Fibroblast of mammary gland (primary cell): ENCODE results near the gene DNAJB13.

Experiments used
- DNase-seq: peaks from one replicate; pipeline ENCODE4 v3.0.0-alpha.2; 2010; ENCODE audit warnings: low read depth
- H3K4me3 ChIP-seq: 2 replicates; pipeline ENCODE4 v1.5.1; 2011; ENCODE audit warnings: low read depth, mild to moderate bottlenecking, low read length, moderate library complexity; ENCODE audit not compliant: control insufficient read depth
- CTCF ChIP-seq: conservative IDR thresholded peaks from 2 replicates; pipeline ENCODE4 v1.5.1; 2011; ENCODE audit warnings: low read depth, low read length, inconsistent platforms; ENCODE audit not compliant: control insufficient read depth, insufficient read depth

The DNAJB13 gene, protein sequence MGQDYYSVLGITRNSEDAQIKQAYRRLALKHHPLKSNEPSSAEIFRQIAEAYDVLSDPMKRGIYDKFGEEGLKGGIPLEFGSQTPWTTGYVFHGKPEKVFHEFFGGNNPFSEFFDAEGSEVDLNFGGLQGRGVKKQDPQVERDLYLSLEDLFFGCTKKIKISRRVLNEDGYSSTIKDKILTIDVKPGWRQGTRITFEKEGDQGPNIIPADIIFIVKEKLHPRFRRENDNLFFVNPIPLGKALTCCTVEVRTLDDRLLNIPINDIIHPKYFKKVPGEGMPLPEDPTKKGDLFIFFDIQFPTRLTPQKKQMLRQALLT

GRCh38 chr11:73950869-73951710 lies at the start of gene DNAJB13:
Gene DNAJB13, plus strand, starts transcription at chr11:73951026. Its CDS starts 44 bp downstream, at chr11:73951070.
- no peak for TF ChIP-seq CTCF
- no peak within 1 kb of the TSS for H3K4me3 ChIP-seq
- peak; percentile 44 for DNase-seq

DNA sequence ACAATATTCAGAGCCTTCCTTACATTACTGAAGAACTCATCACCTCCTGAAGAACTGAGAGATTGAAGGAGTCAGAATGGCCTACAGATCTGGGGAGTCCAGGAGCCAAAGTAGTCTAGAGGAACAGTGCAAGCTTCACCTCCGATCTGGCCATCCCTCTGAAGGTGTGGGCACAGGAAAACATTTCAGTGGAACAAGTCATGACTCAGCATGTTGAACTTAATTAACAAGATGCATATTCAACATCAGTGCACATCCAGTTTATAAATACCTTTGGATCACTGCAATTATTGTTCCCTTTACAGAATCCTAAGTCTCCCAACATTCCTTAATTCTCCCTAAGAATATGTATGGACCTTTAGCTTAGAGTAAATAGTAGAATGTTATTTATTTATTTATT lies 48.5 kb upstream of the DNAJB13 start:
- TF ChIP-seq CTCF = no peak
- no peak for DNase-seq
- H3K4me3 ChIP-seq = no peak overlapping the region

DNA sequence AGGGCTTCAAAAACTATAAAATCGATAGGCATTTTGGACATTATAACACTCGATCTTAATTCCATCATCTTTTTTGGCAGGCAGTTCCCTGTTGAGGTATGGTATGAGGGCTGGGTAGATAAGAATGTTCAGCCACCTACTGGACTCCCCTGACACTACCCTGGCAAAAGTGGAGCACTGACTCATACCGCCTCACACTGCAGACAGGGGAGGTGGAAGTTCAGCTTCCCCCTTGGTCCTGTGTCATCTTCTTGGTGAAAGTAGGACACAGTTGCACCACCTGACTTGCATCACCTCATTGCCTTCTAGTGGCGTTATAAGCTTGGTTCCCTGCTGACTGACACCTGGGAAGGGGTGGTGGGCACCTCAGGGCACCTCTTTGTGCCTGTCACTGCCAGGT lies 43.6 kb upstream of the DNAJB13 start:
- TF ChIP-seq CTCF = peak; percentile 36
- peak; percentile 64 for DNase-seq

DNA sequence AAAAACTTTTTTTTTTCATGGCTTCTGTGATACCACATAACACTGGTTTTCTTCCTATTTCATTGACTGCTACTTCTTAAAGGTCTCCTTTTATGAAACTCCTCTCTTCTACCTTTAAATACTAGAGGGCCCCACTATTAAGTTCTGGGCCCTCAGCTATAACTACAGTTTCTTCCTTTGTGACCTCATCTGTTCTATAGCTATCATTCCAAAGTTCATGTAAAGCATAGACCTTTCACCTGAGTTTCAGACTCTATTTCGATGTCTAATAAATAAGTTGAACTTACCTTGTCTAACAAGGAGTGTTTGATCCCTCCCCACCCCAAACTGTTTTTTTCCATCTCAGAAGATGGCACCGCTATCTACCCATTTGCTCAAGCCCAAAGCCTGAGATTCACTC lies 38.8 kb upstream of the DNAJB13 start:
- no peak overlapping the region for H3K4me3 ChIP-seq
- no peak for DNase-seq
- no peak for TF ChIP-seq CTCF

More for the DNA sequence above, 43.6 kb upstream of the DNAJB13 start:
- H3K4me3 ChIP-seq = no peak overlapping the region

- no peak overlapping the region for H3K4me3 ChIP-seq
- no peak for TF ChIP-seq CTCF
- no peak for DNase-seq
Measured at GRCh38 chr11:73913472-73913871, 37.4 kb upstream of the DNAJB13 start.

DNA sequence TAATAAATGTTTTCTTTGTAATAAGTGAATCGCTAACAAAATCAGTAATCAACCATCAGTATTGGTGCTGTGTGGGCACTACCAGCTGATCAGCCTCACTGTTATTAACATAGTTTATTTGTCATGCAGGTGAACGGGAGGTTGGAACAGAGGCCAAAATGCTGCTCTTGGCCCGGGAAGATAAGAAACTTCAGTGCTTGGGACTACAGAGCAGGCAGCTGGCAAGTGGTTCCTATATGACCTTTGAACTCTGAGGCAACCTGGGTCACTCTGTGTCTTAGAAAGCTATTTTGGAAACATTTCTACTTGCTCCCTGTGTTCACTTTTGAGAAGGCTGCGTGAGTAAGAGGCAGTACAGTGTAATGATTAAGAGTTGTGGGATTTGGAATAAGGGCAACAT lies 36.5 kb upstream of the DNAJB13 start:
- no peak for TF ChIP-seq CTCF
- no peak for DNase-seq
- no peak overlapping the region for H3K4me3 ChIP-seq
